Measurements from ENCODE around the gene STT3B.
A peak's percentile ranks its signal among the peaks of the same experiment; 100 is the strongest.
"Not testable (repeated sequence)": the region's sequence is repeated elsewhere in the genome, so short reads cannot be mapped to it uniquely, and the experiment has no call there.

STT3B gene

GRCh38 chr3:31532587-31533168 lies at the start of gene STT3B:
TSS of gene STT3B (plus strand) at chr3:31532925. CDS start at chr3:31532999, 74 bp downstream.
- peak; percentile 87 to 88 for DNase-seq

- DNase-seq = no peak
Observed at GRCh38 chr3:31483776-31484175, 48.9 kb upstream of the STT3B start.

- DNase-seq = no peak
Observed at GRCh38 chr3:31485196-31485595, 47.5 kb upstream of the STT3B start.

GRCh38 chr3:31486865-31487533 lies 45.7 kb upstream of the STT3B start:
- no peak for DNase-seq

- no peak for DNase-seq
Observed at GRCh38 chr3:31488475-31489017, 44.2 kb upstream of the STT3B start.

GRCh38 chr3:31490502-31490901 lies 42.2 kb upstream of the STT3B start:
- no peak for DNase-seq

GRCh38 chr3:31491660-31492059 lies 41.1 kb upstream of the STT3B start:
- no peak for DNase-seq

- no peak for DNase-seq
Observed at GRCh38 chr3:31493149-31493548, 39.6 kb upstream of the STT3B start.

- no peak for DNase-seq
Observed at GRCh38 chr3:31495971-31496665, 36.6 kb upstream of the STT3B start.

GRCh38 chr3:31498791-31499190 lies 33.9 kb upstream of the STT3B start:
- DNase-seq = no peak

- DNase-seq = no peak
Observed at GRCh38 chr3:31499281-31499680, 33.4 kb upstream of the STT3B start.

GRCh38 chr3:31502803-31503221 lies 29.9 kb upstream of the STT3B start:
- peak in 1 of 2 donors; percentile 11 for DNase-seq

- DNase-seq = no peak
Observed at GRCh38 chr3:31503456-31503855, 29.3 kb upstream of the STT3B start.

- DNase-seq = no peak
Observed at GRCh38 chr3:31504230-31504629, 28.5 kb upstream of the STT3B start.

GRCh38 chr3:31505371-31506048 lies 27.2 kb upstream of the STT3B start:
- DNase-seq = no peak

- not testable (repeated sequence) for DNase-seq
Observed at GRCh38 chr3:31506515-31506914, 26.2 kb upstream of the STT3B start.

GRCh38 chr3:31508452-31509146 lies 24.1 kb upstream of the STT3B start:
- no peak for DNase-seq

GRCh38 chr3:31509147-31509728 lies 23.5 kb upstream of the STT3B start:
- no peak for DNase-seq

GRCh38 chr3:31514570-31514969 lies 18.2 kb upstream of the STT3B start:
- no peak for DNase-seq

GRCh38 chr3:31515486-31516284 lies 17.0 kb upstream of the STT3B start:
- no peak for DNase-seq

GRCh38 chr3:31516757-31517156 lies 16.0 kb upstream of the STT3B start:
- no peak for DNase-seq
